GM19397 (cell line): ENCODE measurements around the gene LHX2.

Source experiments
- ATAC-seq: cut with Tn5 transposase; IDR thresholded peaks from one replicate; pipeline ENCODE4 v1.9.1; 2021; ENCODE audit warnings: mild to moderate bottlenecking, moderate library complexity; ENCODE audit not compliant: unreplicated experiment

The LHX2 gene

DNA sequence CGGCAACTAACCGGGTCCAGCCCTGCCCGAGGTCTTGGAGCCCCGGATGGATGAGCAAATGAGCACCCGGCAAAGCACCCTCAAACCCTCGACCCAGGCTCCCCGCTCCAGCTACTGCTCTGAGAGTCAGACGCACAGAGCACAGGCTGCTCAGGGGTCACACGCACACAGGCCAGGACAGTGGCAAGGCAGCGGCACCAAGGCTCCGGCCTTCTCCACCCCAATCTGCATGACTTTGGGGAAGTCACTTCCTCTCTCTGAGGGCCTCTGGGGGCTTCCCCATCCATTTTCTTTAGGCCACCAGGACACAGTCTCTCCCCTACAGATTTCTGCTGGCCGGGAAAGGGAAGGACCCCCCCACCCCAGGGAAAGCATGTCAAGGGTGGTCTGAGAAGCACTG, 18.0 kb downstream of the LHX2 start:
- ATAC-seq: no peak

DNA sequence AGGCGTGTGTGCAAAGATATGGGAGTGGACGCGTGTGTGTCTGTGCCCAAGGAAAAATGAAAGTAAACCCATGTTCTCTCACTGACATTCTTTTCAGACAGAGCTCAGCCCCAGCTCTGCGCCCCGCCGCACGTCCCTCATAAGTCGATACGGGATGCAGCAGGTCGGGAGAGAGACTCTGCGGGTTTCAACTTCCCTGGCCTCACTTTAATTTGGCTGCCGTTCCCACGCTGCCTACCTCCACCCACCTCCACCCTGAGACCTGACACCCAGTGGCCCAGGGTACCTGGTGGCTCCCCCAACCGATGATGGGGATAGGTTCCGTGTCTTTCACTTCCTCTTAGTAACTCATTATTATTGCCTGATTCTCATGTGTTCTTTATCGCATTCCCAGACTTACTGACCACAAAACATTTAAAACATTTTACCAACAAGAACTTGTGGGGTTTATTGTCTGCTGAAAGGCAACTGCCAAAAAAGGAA, 19.4 kb downstream of the LHX2 start:
- ATAC-seq: no peak

DNA sequence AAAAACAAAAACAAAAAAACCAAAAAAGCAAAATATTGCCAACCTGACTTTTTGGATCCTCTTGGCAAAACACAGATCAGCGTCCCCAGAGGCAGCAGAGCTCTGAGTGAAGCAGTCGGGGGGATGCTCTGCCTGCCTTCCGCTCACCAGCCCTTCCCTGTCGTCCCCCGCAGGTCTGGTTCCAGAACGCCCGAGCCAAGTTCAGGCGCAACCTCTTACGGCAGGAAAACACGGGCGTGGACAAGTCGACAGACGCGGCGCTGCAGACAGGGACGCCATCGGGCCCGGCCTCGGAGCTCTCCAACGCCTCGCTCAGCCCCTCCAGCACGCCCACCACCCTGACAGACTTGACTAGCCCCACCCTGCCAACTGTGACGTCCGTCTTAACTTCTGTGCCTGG, 20.7 kb downstream of the LHX2 start:
- no peak for ATAC-seq

DNA sequence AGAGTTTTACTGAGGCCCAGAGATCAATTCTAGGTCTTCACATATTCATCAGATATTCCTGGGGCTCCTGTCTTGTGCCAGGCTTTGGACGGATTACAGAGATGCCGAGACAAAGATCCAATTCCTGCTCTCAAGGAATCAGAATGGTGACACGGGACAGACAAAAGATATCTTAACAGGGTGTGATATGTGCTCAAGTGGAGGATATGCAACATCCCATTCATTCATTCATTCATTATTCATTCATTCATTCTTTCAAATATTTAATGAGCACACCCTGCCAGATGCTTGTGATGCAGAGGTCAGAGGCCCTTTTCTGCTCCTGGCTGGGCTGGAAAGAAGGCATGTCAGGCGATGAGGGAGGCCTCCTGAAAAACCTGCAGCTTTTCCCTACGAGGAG, 21.8 kb downstream of the LHX2 start:
- ATAC-seq: no peak

DNA sequence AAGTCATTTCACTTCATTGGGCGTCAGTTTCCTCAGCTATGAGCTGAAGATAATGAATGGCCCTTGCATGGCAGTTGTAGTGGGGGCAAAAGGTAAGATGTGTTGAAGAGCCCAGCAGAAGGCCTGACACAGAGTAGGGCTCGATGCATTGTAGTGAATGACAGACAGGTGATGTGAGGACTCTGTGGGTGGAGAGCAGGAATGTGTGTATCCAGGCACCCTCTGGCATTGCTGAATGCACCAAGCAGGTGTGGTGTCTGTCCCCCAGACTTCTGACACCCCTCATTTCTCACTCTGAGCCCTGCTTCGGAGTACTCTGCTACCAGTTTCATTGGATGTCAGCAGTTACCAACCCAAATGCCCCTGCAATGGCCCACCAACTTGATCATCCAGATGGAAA, 22.4 kb downstream of the LHX2 start:
- no peak for ATAC-seq

DNA sequence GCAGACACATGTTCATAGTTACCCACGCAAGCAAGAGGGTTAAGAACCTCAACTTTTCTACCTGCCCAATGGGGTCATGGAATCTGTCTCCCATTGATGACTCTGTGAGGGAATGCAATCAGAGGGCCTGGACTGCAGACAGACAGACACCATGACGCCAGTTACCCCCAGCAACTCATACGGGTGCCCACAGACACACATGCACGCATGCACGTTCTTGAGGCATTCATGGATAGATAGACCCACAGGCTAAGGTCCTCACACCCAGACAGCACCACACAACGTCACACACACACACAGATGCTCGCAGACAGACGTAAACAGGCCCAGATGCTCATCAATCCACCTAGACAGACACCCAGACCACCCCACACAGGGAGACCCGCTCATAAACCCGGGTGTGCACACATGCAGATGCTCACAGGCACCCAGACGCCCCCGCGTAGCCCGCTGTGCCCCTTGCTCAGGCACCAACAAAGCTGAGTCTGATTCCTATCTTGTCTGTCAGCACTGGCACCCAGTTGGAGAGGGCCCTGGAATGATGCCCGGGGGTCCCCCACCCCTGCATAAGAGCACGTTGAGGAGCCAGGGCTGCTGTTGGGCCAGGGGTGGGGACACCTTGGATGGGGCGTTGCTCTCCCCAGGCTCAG, 23.6 kb downstream of the LHX2 start:
- ATAC-seq: no peak

DNA sequence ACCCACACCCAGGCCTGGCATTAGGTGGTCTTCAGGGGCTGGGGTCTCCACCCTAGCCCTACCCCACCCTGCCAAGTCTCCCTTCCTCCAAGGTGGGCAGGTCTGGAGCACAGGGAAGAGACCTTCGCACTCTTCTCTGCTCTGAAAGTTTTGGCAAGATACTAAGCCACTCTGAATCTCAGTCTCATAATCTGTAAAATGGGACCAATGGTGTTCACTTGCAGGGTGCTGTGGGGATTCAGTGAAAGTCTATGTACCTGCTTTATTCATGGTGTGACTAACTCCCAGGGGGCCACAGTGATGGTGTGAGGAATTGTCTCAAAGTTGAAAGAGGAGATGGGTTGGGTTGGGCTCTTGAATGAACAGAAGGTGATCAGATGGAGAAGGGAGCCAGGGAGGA, 25.0 kb downstream of the LHX2 start:
- ATAC-seq: no peak

DNA sequence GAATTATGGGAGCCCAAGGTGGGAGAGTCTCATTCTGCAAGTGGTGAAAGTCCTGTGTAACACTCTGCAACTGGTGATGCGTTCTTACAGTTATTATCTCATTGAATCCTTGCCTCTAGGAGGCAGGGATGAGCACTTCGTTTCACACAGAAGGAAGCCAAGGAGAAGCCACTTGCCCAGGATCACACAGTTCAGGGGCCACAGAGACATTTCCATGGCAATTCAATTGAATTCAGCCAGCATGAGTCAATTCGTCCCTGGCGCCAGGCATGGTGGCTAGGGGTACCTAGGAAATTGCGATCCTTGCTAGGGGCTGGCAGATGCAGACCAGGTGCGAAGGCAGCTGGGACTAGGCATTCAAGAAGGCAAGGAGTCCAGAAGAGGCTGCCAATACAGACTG, 26.2 kb downstream of the LHX2 start:
- no peak for ATAC-seq

DNA sequence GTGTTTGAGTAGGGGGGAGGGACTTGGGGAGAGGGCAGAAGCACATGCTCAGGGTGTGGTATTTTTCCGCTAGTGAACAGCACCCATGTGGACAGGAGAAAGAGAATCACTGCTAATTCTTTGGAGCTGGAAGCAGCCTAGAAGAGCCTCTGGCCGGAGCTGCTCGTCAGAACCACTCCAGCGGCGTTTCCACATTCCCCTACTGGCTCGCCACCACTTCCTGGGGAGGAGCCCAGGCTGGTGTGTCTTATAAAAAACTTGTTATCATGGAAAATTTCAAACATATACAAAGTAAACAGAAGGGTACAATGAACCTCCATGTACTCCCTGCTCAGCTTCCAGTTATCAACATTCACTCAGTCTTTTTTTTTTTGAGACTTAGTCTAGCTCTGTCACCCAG, 26.7 kb downstream of the LHX2 start:
- no peak for ATAC-seq

DNA sequence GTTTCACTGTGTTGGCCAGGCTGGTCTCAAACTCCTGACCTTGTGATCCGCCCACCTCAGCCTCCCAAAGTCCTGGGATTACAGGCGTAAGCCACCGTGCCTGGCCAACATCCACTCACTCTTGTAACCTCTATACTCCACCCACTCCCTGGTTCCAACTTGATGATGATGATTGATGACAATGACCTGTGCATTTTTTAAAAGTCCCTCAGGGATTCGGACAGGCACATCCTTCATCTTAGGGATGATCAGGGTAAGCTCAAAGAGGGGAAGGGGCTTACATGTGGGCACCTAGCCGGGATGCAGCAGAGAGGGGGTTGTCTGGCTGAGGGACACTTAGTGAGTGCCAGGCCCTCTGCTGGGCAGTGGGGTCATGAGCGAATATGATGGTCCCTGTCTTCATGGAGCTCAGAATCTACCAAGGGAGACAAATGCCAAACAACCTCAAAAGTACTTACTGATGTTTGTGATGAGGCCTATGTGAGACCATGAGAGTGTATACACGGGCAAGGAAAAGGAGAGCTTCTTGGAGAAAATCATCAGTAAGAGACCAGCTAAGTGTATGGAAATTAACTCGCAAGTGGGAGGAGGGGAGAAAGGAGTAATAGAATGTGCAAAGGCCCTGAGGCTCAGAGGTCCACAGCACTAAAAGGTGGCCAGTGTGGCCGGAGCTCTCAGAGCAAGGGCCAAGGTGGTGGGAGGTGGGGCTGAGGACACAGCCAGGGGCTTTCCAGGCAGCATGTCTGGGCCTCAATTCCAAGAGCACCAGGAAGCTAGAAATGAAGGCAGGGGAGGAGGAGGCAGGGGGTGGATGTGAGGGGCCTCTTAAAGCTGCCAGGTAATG, 27.4 kb downstream of the LHX2 start:
- no peak for ATAC-seq

DNA sequence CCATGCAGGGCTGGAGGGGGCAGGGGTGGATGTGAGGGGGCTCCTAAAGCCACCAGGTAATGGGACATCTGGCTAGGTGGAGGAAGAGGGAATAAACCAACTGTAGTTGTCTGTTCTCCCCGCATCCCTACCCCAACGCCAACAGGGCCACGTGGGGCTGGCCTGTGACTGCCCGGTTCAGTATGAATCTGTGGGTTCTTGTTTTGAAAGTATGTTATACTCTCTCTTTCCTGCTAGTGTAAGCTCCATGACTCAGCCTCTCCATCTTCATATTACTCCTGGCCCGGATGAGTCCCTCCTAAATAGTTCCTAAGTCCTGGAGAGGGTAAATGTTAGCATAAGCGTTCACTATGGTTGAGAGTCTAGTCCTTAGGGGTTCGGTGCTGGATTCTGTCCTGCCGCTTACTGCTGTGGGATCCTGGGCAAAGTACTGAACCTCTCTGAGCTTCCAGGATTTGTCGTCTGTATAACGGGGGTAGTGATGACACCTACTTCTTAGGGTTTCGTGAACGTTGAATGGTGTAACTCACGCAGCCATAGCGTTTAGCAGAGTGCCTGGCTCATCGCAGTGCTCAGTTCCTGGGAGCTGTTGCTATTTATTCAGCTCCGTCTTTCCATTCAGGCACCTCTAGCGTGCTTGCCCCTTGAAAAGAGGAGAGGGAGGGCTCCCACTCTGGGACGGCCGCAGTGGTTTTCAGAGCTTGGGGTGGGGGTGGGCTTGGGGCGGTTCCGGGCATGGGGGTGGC, 28.8 kb downstream of the LHX2 start:
- no peak for ATAC-seq

DNA sequence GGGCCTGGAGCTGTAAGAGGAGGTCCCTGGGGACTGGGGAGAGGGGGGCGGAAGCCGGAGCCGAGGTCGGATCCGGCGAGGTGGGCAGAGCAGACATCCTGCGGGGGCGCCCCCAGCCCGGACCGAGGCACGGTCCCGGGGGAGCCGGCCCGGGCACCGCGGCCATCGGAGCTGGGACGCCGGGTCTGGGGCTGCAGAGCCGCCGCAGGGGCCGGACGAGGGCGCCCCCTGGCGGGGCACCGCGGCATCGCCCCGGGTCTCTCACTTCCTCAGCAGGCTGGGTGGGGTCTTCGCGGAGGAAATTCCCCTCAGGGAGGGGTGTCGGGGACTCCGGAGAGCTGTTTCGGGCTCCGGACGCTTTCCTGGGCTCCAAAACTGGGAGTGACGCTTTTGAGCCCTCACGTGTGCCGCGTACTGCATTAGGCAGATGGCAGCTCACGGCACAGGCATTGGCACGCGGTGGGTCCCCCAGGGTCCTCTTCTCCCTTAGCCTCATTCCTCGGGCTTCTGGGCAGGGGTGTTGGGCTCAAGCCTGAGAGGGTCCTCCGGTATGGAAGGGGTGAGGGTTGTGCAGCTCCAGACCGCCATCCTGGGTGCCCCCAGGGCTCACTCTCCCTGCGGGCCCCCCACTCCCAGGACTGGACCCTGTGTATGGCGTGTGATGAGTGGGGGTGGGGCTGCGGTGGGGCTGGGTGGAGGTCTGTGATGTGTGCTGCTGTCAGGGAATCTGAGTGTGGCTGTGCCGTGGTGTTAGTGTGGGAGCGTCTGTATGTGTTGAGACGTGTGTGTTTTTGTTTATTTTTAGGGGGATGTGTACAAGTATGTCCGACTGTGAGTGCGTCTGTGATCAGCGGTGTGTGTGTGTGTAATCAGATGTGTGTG, 29.6 kb downstream of the LHX2 start:
- ATAC-seq: no peak

DNA sequence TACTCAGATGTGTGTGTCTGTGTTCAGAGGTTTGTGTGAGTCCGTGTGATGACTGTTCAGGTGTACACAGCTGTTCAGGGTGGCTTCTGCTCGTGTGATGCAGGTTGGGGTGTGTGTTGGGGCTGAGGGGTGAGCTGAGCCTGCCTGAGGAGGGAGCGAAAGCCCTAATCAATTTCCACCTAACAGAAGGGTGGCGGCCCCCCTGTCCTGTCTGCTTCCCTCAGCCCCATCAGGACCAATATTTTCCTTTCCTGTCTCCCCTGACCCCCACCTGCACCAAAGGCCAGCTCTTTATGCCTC, 30.2 kb downstream of the LHX2 start:
- ATAC-seq: no peak

DNA sequence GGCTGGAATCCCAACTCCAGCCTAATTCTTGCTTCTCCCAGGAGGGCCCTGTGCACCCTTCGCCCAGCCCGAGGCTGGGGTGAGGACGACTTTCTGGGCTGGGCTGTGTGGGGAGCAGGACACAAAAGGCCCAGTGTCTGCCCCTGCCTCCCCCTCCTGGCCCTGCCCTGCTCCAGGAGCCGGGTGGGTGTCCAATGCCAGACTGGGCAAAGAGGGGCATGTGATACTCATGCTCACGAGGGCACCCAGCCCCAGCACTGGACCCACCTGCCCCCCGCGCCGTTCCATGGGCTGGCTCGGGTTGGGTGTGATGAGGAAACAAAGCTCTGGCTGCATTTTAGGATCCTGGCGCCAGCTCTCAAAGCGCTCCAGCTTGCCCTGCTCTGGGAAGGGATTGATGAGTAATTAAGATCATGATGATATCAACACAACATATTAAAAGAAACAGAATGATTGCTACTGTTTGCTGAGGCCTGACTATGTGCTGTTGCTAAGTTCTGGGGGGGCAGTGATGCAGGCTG, 30.7 kb downstream of the LHX2 start:
- no peak for ATAC-seq

DNA sequence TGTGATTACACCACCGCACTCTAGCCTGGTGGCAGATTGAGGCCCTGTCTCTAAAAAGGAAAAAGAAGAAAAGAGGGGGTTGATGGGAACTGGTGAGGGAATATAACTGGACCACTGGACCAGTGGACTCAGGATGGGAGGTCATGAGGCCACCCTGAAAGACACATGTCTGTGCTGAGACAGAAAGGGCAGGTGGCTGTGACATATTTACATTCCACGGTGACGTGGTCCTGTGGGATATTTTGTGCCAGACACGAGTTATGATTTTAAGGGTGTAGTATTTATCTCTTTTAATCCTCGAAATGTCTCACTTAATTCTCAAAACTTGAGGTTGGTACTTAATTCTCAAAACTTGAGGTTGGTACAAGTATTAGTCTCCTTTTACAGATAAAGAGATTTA, 32.9 kb downstream of the LHX2 start:
- no peak for ATAC-seq

DNA sequence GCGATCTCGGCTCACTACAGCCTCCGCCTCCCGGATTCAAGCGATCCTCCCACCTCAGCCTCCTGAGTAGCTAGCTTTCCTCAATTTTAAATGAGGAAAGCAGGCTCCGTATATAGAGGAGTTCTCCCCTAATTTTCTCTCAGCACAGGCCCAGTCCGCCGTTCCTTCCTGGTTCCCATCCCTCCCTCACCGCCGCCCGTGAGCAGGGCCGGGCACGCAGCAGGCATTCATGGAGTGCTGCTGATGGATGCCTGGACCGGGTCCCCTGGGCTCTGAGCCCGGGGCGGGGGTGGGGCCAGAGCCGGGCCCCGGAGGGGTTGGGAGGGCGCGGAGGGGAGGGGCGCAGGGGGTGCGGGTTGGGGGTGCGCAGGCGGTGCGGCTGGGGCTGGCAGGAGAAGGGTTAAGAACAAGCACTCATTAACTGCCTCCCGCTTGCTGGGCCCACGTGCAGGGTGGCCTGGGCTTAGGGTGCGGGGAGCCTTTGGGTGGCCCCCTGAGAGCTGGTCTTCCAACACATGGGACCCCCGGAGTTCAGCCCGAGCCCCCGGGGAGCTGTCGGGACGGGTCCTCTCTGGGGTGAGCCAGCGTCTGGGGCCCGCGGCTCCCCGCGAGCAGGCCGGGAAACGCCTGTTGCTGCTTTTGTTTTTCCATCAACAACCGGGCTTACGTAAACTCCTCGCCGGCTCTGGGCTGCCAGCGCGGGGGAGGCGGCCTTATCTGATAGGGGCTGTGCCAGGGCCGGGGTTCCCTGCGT, 33.7 kb downstream of the LHX2 start:
- ATAC-seq: no peak

DNA sequence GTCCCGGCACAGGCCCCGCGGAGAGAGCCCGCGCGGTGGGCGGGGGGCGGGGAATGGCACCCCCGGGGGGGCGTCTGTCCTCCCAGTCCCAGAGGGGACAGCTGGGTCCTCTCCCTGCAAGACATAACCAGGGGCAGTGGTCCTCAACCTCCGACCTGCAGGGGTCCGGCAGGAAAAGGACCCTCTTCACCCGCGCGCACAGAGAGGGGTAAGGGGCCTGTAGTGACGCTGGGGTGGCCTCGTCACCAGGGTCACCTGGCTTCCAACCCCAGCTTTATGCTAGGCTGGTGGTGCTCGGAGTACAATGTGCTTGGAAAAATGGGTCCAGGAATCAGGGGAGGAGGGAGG, 34.2 kb downstream of the LHX2 start:
- ATAC-seq: no peak

DNA sequence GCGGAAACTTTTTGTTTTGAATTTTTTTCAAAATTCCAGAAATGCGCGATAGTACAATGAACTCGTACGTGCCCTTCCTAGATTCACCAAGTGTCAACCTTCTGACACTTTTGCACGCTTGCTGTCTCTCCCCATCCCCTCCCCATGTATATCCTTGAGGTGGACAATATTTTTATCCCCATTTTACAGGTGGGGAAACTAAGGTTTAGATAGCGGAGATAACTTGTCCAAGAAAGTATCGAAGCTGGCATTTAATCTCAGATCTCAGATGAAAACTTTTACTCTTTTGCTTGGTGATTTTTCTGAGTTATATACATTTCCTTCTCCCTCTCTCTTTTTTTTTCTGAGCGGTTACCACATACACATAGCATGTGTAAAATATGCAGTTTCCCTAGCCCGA, 34.6 kb downstream of the LHX2 start:
- no peak for ATAC-seq

DNA sequence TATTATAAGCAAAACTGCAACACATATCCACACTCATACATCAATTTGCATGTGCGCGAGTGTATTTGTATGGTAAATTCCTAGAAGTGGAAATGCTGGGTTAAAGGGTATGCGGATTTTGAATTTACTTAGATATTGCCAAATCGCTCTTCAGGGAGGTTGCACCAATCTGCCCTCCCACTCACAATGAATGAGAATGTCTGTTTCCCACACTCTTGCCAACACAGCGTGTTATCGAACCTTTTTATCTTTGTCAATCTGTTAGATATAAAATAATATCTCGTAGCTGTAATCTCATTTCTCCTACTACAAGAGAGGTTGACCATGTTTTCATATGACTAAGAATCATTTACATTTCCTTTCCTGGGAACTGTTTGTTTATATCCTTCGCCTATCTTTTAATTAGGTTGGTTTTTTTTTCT, 35.7 kb downstream of the LHX2 start:
- ATAC-seq: no peak

DNA sequence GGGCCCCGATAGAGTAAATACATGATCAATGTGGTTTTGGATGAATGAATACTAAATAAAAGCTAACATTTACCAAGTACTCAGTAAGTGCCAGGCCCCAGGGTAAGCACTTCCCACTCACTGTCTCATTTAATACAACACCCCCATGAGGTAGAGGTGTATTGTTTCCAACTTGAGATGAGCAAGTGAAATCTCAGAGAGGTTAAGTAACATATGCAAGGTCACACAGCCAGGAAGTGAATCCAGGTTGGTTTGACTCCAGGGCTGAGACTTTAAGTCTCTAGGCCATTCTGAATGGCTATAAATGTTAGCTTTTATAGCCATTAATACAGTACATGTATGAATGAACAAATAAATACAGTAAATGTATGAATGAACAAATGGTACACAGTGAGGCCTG, 39.4 kb downstream of the LHX2 start:
- no peak for ATAC-seq
